GM12892 (cell line): ENCODE results near the gene NAA80.

Source experiments
- POLR2A ChIP-seq: IDR thresholded peaks from 2 replicates; pipeline ENCODE4 v1.6.1; 2011; ENCODE audit warnings: low read depth, low read length, control low read depth
- POLR2AphosphoS5 ChIP-seq: IDR thresholded peaks from 2 replicates; pipeline ENCODE4 v1.6.1; 2011; ENCODE audit warnings: low read depth, low read length, control low read depth
- TAF1 ChIP-seq: IDR thresholded peaks from 2 replicates; pipeline ENCODE4 v1.6.1; 2011; ENCODE audit warnings: low read depth, mild to moderate bottlenecking, control low read depth, low read length, borderline replicate concordance

- TF ChIP-seq POLR2A = no peak
- no peak for TF ChIP-seq POLR2AphosphoS5
- TF ChIP-seq TAF1 = no peak
Observed at GRCh38 chr3:50255251-50255615, 44.0 kb downstream of the NAA80 start.
